PC-3 (cell line): Measurements from ENCODE around the gene ALDOC.
"Not testable (repeated sequence)": the region's sequence is repeated elsewhere in the genome, so short reads cannot be mapped to it uniquely, and the experiment has no call there.

ENCODE experiments used
- EZH2 ChIP-seq: fragments of 300-600 bp; sonication (generic); IDR thresholded peaks from one replicate; pipeline ENCODE4 v1.6.1; 2017; ENCODE audit warnings: antibody characterized with exemption, mild to moderate bottlenecking, low read length; ENCODE audit not compliant: unreplicated experiment
- EZH2phosphoT487 ChIP-seq: fragments of 300-600 bp; sonication (generic); IDR thresholded peaks from 2 replicates; pipeline ENCODE4 v1.6.1; 2018; ENCODE audit warnings: mild to moderate bottlenecking, antibody characterized with exemption, low read length, borderline replicate concordance
- TF ChIP-seq, protein P1 (sequence below): fragments of 300-600 bp; sonication (generic); conservative IDR thresholded peaks from 2 replicates; pipeline ENCODE4 v1.5.1; 2017; ENCODE audit warnings: antibody characterized with exemption, low read depth, mild to moderate bottlenecking, low read length

DNA sequence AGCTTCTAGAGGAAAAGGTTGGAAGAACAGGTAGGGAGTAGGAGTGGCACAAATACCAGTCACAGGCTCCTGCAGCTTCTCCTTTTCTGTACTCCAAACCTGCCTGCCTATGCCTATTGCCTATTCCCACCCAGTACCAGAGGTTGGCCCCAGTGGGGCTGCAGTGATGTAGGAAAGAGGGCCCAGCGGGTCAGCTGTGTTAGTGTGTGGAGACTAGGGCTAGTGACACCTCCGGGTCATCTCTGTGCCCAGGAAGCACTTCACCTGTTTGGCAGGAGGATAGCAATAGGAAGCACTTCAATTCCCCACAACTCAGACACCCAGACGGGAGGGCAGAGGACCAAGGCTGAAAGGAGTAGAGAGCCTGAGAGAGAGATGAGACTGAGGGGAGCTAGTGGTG lies 679 bp downstream of the ALDOC start:
- TF ChIP-seq, protein P1, sequence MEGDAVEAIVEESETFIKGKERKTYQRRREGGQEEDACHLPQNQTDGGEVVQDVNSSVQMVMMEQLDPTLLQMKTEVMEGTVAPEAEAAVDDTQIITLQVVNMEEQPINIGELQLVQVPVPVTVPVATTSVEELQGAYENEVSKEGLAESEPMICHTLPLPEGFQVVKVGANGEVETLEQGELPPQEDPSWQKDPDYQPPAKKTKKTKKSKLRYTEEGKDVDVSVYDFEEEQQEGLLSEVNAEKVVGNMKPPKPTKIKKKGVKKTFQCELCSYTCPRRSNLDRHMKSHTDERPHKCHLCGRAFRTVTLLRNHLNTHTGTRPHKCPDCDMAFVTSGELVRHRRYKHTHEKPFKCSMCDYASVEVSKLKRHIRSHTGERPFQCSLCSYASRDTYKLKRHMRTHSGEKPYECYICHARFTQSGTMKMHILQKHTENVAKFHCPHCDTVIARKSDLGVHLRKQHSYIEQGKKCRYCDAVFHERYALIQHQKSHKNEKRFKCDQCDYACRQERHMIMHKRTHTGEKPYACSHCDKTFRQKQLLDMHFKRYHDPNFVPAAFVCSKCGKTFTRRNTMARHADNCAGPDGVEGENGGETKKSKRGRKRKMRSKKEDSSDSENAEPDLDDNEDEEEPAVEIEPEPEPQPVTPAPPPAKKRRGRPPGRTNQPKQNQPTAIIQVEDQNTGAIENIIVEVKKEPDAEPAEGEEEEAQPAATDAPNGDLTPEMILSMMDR, result not testable (repeated sequence)
- not testable (repeated sequence) for TF ChIP-seq EZH2, EZH2phosphoT487
